Caco-2 (cell line): ENCODE data around the gene LYRM7. TPM values are rescaled to one million over a fixed set of nuclear protein-coding genes. Genes with fewer than 3 reads are reported as not detected.

Experiments
- BruUV-seq: library from RNA; stranded (reverse); fragments of 400-500 nt; replicated peaks from 2 replicates; lab custom pipeline; 2021; lab: Mats Ljungman, UMichigan
- CTCF ChIA-PET: fragments of 300-600 bp; sonication (Branson Sonifier 250); formaldehyde crosslinking; loops from one replicate; lab custom pipeline; 2022; ENCODE audit warnings: antibody characterized with exemption; lab: Charles Lee
- POLR2A ChIA-PET: fragments of 300-600 bp; sonication (Branson Sonifier 250); formaldehyde crosslinking; loops from one replicate; lab custom pipeline; 2022; ENCODE audit warnings: antibody characterized with exemption; lab: Charles Lee
- DNase-seq, 2 experiments: peaks; one replicate each; pipeline versions ENCODE4 v3.0.0 to v3.0.0-alpha.2; 2020 to 2022
- H3K27me3 ChIP-seq: replicated peaks from 2 replicates; pipeline ENCODE4 v1.6.0; 2011; ENCODE audit warnings: low read length; ENCODE audit not compliant: control insufficient read depth, insufficient read depth
- H3K36me3 ChIP-seq: 2 replicates; pipeline ENCODE4 v1.5.1; 2011; ENCODE audit warnings: low read length; ENCODE audit not compliant: control insufficient read depth, insufficient read depth
- H3K4me1 ChIP-seq: fragments of 250-450 bp; sonication (Bioruptor Pico); 2 replicates; pipeline ENCODE4 v1.5.1; 2020; ENCODE audit warnings: mild to moderate bottlenecking
- H3K4me3 ChIP-seq: 2 replicates; pipeline ENCODE4 v1.5.1; 2011; ENCODE audit warnings: low read depth, mild to moderate bottlenecking, control low read depth, low read length
- H3K9me3 ChIP-seq: fragments of 250-450 bp; sonication (Bioruptor Pico); 2 replicates; pipeline ENCODE4 v1.5.1; 2020; ENCODE audit warnings: mild to moderate bottlenecking, moderate library complexity
- H3K27ac Mint-ChIP-seq: one replicate; pipeline ENCODE4 v1.8.0; 2022; ENCODE audit warnings: mixed read lengths; ENCODE audit not compliant: unreplicated experiment
- H3K27me3 Mint-ChIP-seq: one replicate; pipeline ENCODE4 v1.8.0; 2022; ENCODE audit warnings: mixed read lengths; ENCODE audit not compliant: insufficient read depth, unreplicated experiment
- H3K36me3 Mint-ChIP-seq: one replicate; pipeline ENCODE4 v1.8.0; 2022; ENCODE audit warnings: mild to moderate bottlenecking, mixed read lengths; ENCODE audit not compliant: insufficient read depth, unreplicated experiment
- H3K4me1 Mint-ChIP-seq: one replicate; pipeline ENCODE4 v1.8.0; 2022; ENCODE audit warnings: low read depth, mixed read lengths; ENCODE audit not compliant: unreplicated experiment
- H3K4me3 Mint-ChIP-seq: one replicate; pipeline ENCODE4 v1.8.0; 2022; ENCODE audit warnings: mild to moderate bottlenecking, moderate library complexity, mixed read lengths; ENCODE audit not compliant: unreplicated experiment
- H3K9me3 Mint-ChIP-seq: one replicate; pipeline ENCODE4 v1.8.0; 2022; ENCODE audit warnings: mixed read lengths; ENCODE audit not compliant: unreplicated experiment
- CTCF ChIP-seq, 2 experiments: fragments of 200-600 bp in 1 of 2; IDR thresholded peaks; 1 replicate in 1 of 2; 2 replicates in 1 of 2; pipeline versions ENCODE4 v1.5.1 to v1.8.0; 2011 to 2022; ENCODE audit warnings: antibody characterized with exemption in 1 of 2, control low read depth in 1 of 2, inconsistent platforms in 1 of 2, low read depth in 1 of 2, low read length in 1 of 2, mild to moderate bottlenecking in 1 of 2, moderate library complexity in 1 of 2; ENCODE audit not compliant: insufficient read depth in 1 of 2, severe bottlenecking in 1 of 2, unreplicated experiment in 1 of 2
- intact Hi-C: fragments of 100-400 bp; cut with micrococcal nuclease; formaldehyde crosslinking; loops from one replicate; pipeline ENCODE4 v1.10.0; 2022; ENCODE audit not compliant: unreplicated experiment
- total RNA-seq: library from RNA; stranded (reverse); gene quantifications from 2 replicates; pipeline ENCODE4 v1.2.3, GENCODE V29; 2022

LYRM7 gene
- total RNA-seq, 1 experiment from 2014 or later, result 14.9 TPM

- TSS peak; percentile 50 for BruUV-seq
- CTCF ChIA-PET, result interaction anchor here (0.6 kb wide), 1 partner anchor 15 kb away, joined by 6 read pairs; no protein-coding TSS in a partner anchor
- Histone ChIP-seq H3K9me3 (no peaks in the 10 kb centered on the region), H3K4me1 (peaks cover 9% of the 10 kb centered on the region), H3K4me3 (peak overlapping the region; percentile 100), H3K27me3 (no peaks in the 10 kb centered on the region), H3K36me3 (peaks cover 1% of the 10 kb centered on the region; the same call in 1 of the 2 replicates)
- TF ChIP-seq CTCF (IDR thresholded peaks at IDR 0.05; ENCODE audit: insufficient read depth in 1 of 2, low read depth in 1 of 2, low read length in 1 of 2, severe bottlenecking in 1 of 2, unreplicated experiment in 1 of 2), result no peak
- H3K36me3 Mint-ChIP-seq, result peaks cover 61% of the 10 kb centered on the region
- intact Hi-C loops, result no loop called here
- H3K9me3 Mint-ChIP-seq, result no peaks in the 10 kb centered on the region
- peak overlapping the region; percentile 26 for H3K27ac Mint-ChIP-seq
- peaks cover 14% of the 10 kb centered on the region for H3K4me1 Mint-ChIP-seq
- no peaks in the 10 kb centered on the region for H3K27me3 Mint-ChIP-seq
- POLR2A ChIA-PET, result no interaction called here
- H3K4me3 Mint-ChIP-seq, result peak overlapping the region; percentile 70
- DNase-seq, result peak in 1 of 2 experiments; percentile 27
These were observed 7.2 kb upstream of the LYRM7 start for GRCh38 chr5:131163276-131164119.

- TF ChIP-seq CTCF (IDR thresholded peaks at IDR 0.05; ENCODE audit: insufficient read depth in 1 of 2, low read depth in 1 of 2, low read length in 1 of 2, severe bottlenecking in 1 of 2, unreplicated experiment in 1 of 2), result peak in 1 of 2 experiments; percentile 4
- Histone ChIP-seq H3K4me3 (peak overlapping the region; percentile 100), H3K36me3 (peaks cover 1% of the 10 kb centered on the region; the same call in 1 of the 2 replicates), H3K27me3 (no peaks in the 10 kb centered on the region), H3K9me3 (no peaks in the 10 kb centered on the region), H3K4me1 (peaks cover 9% of the 10 kb centered on the region)
- peak overlapping the region; percentile 26 for H3K27ac Mint-ChIP-seq
- no peaks in the 10 kb centered on the region for H3K27me3 Mint-ChIP-seq
- CTCF ChIA-PET, result interaction anchor here (1.0 kb wide), 1 partner anchor 217 kb away, joined by 9 read pairs; no protein-coding TSS in a partner anchor
- DNase-seq, result peak; percentile 73 to 76
- peak overlapping the region; percentile 70 for H3K4me3 Mint-ChIP-seq
- intact Hi-C loops, result loop anchor here (1.0 kb wide), 3 partner anchors 99 to 253 kb away; no protein-coding TSS in a partner anchor
- peaks cover 52% of the 10 kb centered on the region for H3K36me3 Mint-ChIP-seq
- H3K9me3 Mint-ChIP-seq, result no peaks in the 10 kb centered on the region
- no TSS peak for BruUV-seq
- H3K4me1 Mint-ChIP-seq, result peaks cover 17% of the 10 kb centered on the region
- POLR2A ChIA-PET, result no interaction called here
These were observed 6.3 kb upstream of the LYRM7 start for GRCh38 chr5:131164191-131165118.
